ENCODE results near the gene AKAP1. TPM values are rescaled to one million over a fixed set of nuclear protein-coding genes. Genes with fewer than 3 reads are reported as not detected.

AKAP1 gene
- total RNA-seq, 4 donors from 2014 or later: 78.6 to 154 (median 95.4) TPM

DNA sequence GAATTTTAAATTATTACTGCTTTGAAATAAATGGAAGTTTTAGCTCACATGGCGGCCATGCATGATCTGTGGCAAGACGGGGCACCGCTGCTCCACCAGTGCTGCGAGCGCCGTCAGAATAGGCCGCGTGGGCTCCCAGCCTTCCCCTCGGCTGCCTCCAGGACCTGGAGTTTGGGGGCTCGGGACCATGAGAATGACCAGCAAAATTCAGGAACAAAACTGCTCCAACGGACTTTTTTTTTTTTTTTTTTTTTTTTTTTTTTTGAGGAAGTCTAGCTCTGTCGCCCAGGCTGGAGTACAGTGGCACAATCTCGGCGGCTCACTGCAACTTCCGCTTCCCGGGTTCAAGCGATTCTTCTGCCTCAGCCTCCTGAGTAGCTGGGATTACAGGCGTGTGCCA, 38.3 kb upstream of the AKAP1 start:
- TF ChIP-seq EP300 (IDR thresholded peaks at IDR 0.05) (no peak), POLR2AphosphoS5 (IDR thresholded peaks at IDR 0.05) (no peak), POLR2A (IDR thresholded peaks at IDR 0.05) (no peak)
- TF ChIP-seq, protein P1, sequence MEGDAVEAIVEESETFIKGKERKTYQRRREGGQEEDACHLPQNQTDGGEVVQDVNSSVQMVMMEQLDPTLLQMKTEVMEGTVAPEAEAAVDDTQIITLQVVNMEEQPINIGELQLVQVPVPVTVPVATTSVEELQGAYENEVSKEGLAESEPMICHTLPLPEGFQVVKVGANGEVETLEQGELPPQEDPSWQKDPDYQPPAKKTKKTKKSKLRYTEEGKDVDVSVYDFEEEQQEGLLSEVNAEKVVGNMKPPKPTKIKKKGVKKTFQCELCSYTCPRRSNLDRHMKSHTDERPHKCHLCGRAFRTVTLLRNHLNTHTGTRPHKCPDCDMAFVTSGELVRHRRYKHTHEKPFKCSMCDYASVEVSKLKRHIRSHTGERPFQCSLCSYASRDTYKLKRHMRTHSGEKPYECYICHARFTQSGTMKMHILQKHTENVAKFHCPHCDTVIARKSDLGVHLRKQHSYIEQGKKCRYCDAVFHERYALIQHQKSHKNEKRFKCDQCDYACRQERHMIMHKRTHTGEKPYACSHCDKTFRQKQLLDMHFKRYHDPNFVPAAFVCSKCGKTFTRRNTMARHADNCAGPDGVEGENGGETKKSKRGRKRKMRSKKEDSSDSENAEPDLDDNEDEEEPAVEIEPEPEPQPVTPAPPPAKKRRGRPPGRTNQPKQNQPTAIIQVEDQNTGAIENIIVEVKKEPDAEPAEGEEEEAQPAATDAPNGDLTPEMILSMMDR (IDR thresholded peaks at IDR 0.05): no peak
- H3K27me3 ChIP-seq: peaks cover 24% of the 10 kb centered on the region
- 89 to 90% methylated on average over 11 to 15 of the region's 18 CpGs for WGBS, 2 donors (ENCODE audit: low coverage in 1 of 2)
- peak overlapping the region in 1 of 2 donors; percentile 50 for H3K4me3 ChIP-seq
- H3K27ac ChIP-seq: peak overlapping the region in 1 of 4 donors; percentile 48
- peak; percentile 3 for ATAC-seq
- H3K36me3 ChIP-seq: no peaks in the 10 kb centered on the region
- peaks cover 0 to 21% (median 12%) of the 10 kb centered on the region in 3 donors for H3K4me1 ChIP-seq
- H3K9me3 ChIP-seq: no peaks in the 10 kb centered on the region

DNA sequence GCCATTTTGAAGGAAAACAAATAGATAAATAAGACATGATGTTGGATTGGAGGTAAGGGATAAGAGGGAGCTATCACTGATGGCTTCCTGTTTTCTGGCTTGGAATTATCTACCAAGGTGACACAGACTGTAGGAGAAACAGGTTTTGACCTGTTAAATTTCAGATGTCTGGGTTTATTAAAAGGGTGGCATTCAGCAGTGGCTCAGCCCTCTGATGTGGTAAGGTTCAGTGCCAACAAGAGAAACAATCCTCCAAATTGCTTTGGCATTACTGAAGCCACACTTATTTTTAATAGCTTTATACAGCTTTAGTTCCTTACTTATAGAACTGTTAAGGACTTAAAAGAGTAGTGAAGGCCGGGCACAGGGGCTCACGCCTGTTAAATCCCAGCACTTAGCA, 37.0 kb upstream of the AKAP1 start:
- no peaks in the 10 kb centered on the region for H3K9me3 ChIP-seq
- WGBS, 2 donors (ENCODE audit: low coverage in 1 of 2): 94% methylated on average over 2 of the region's 2 CpGs; no CpG with 5 or more reads in 1 of the 2 donors
- H3K36me3 ChIP-seq: no peaks in the 10 kb centered on the region
- no peak for TF ChIP-seq POLR2A (IDR thresholded peaks at IDR 0.05)
- no peak for TF ChIP-seq POLR2AphosphoS5 (IDR thresholded peaks at IDR 0.05)
- TF ChIP-seq EP300 (IDR thresholded peaks at IDR 0.05): no peak
- TF ChIP-seq, protein P1 (IDR thresholded peaks at IDR 0.05): no peak
- peaks cover 24% of the 10 kb centered on the region for H3K27me3 ChIP-seq
- H3K4me3 ChIP-seq: no peak overlapping the region
- peaks cover 0 to 29% (median 12%) of the 10 kb centered on the region in 3 donors for H3K4me1 ChIP-seq
- H3K27ac ChIP-seq: no peak overlapping the region
- no peak for ATAC-seq

DNA sequence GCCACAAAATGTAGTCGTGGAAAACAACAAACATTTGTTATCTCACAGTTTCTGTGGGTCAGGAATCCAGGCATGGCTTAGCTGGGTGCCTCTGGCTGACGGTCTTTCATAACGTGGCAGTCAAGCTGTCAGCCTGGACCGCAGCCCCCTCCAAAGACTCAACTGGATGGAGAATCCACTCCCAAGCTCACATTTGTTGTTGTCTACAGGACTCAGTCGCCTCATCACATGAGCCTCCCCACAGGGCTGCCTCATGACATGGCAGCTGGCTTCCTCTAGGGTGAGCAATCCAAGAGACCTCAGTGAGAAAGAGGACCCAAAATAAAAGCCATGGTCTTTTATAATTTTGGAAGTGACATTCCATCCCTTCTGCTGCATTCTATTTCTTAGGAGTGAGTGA, 34.7 kb upstream of the AKAP1 start:
- ATAC-seq: no peak
- WGBS, 2 donors (ENCODE audit: low coverage in 1 of 2): 100% methylated on average over 2 of the region's 5 CpGs; no CpG with 5 or more reads in 1 of the 2 donors
- Histone ChIP-seq H3K36me3 (no peaks in the 10 kb centered on the region), H3K9me3 (no peaks in the 10 kb centered on the region), H3K27ac (no peak overlapping the region), H3K4me3 (no peak overlapping the region), H3K4me1 (peaks cover 3 to 38% (median 10%) of the 10 kb centered on the region in 3 donors), H3K27me3 (peaks cover 7% of the 10 kb centered on the region)
- TF ChIP-seq, protein P1 (IDR thresholded peaks at IDR 0.05): no peak
- TF ChIP-seq POLR2A (IDR thresholded peaks at IDR 0.05) (no peak), POLR2AphosphoS5 (IDR thresholded peaks at IDR 0.05) (no peak), EP300 (IDR thresholded peaks at IDR 0.05) (no peak)

DNA sequence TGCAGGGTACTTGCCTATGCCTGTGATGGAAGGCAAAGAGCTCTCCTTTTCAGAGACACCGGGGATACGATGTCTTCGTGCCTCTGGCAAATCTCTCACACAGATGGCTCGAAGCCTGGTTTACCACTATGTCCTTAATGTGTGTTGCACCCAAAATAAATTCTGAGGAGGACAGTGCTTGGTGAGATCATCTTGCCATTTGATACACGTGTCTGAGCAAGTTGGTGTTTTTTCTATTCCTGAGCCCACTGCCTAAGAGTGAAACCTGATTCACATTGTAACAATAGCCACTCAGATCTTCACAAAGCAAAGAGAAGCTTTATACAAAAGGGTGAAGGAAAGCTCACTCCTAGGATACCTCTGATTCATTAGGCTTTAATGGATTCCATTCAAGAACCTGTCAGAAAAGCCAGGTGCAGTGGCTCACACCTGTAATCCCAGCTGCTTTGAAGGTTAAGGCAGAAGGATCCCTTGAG, 33.1 kb upstream of the AKAP1 start:
- ATAC-seq: no peak
- H3K27ac ChIP-seq: peak overlapping the region in 3 of 4 donors; percentile 24 to 45 (median 42)
- TF ChIP-seq POLR2AphosphoS5 (IDR thresholded peaks at IDR 0.05): no peak
- TF ChIP-seq, protein P1 (IDR thresholded peaks at IDR 0.05): no peak
- no peak for TF ChIP-seq POLR2A (IDR thresholded peaks at IDR 0.05)
- no peak for TF ChIP-seq EP300 (IDR thresholded peaks at IDR 0.05)
- H3K4me3 ChIP-seq: no peak overlapping the region
- H3K4me1 ChIP-seq: peaks cover 0 to 25% (median 3%) of the 10 kb centered on the region in 3 donors
- WGBS, 2 donors (ENCODE audit: low coverage in 1 of 2): 24 to 42% methylated on average over 5 of the region's 5 CpGs
- H3K36me3 ChIP-seq: no peaks in the 10 kb centered on the region
- no peaks in the 10 kb centered on the region for H3K27me3 ChIP-seq
- H3K9me3 ChIP-seq: no peaks in the 10 kb centered on the region

- no peaks in the 10 kb centered on the region for H3K9me3 ChIP-seq
- H3K27me3 ChIP-seq: no peaks in the 10 kb centered on the region
- no peak overlapping the region for H3K4me3 ChIP-seq
- TF ChIP-seq, protein P1 (IDR thresholded peaks at IDR 0.05): no peak
- TF ChIP-seq POLR2A (IDR thresholded peaks at IDR 0.05) (no peak), POLR2AphosphoS5 (IDR thresholded peaks at IDR 0.05) (no peak), EP300 (IDR thresholded peaks at IDR 0.05) (no peak)
- WGBS, 2 donors (ENCODE audit: low coverage in 1 of 2): 64 to 90% methylated on average over 2 of the region's 2 CpGs
- ATAC-seq: no peak
- H3K36me3 ChIP-seq: no peaks in the 10 kb centered on the region
- H3K27ac ChIP-seq: no peak overlapping the region
- H3K4me1 ChIP-seq: no peaks in the 10 kb centered on the region
Measured at GRCh38 chr17:57062865-57063264, 22.2 kb upstream of the AKAP1 start.

Data from gastroesophageal sphincter (tissue), 4 donors.